ENCODE data around the gene TNS1. TPM values are rescaled to one million over a fixed set of nuclear protein-coding genes. Genes with fewer than 3 reads are reported as not detected.

The TNS1 gene
- total and polyA plus RNA-seq, 2 experiments from 2014 or later: 16.2 to 27.6 TPM

GRCh38 chr2:217801711-217802110 is 201.1 kb downstream of the TNS1 start:
- no peaks in the 10 kb centered on the region for H3K9me2 ChIP-seq (replicated peaks; ENCODE audit: insufficient read depth)
- H4K20me1 ChIP-seq (ENCODE audit: insufficient read depth, poor library complexity, severe bottlenecking): no peaks in the 10 kb centered on the region
- H3K36me3 ChIP-seq (replicated peaks; ENCODE audit: insufficient read depth, low read depth): no peaks in the 10 kb centered on the region
- H3K27ac ChIP-seq: no peak overlapping the region
- no peaks in the 10 kb centered on the region for H3K9me3 ChIP-seq (ENCODE audit: low read depth)
- H2AFZ ChIP-seq: no peak overlapping the region
- DNase-seq (ENCODE audit: low spot score): no peak
- H3K79me2 ChIP-seq: no peaks in the 10 kb centered on the region
- TF ChIP-seq EZH2phosphoT487 (IDR thresholded peaks at IDR 0.05; ENCODE audit: low read depth, severe bottlenecking, unreplicated experiment) (no peak), EZH2 (IDR thresholded peaks at IDR 0.05; ENCODE audit: borderline replicate concordance) (no peak)
- TF ChIP-seq, protein P1, sequence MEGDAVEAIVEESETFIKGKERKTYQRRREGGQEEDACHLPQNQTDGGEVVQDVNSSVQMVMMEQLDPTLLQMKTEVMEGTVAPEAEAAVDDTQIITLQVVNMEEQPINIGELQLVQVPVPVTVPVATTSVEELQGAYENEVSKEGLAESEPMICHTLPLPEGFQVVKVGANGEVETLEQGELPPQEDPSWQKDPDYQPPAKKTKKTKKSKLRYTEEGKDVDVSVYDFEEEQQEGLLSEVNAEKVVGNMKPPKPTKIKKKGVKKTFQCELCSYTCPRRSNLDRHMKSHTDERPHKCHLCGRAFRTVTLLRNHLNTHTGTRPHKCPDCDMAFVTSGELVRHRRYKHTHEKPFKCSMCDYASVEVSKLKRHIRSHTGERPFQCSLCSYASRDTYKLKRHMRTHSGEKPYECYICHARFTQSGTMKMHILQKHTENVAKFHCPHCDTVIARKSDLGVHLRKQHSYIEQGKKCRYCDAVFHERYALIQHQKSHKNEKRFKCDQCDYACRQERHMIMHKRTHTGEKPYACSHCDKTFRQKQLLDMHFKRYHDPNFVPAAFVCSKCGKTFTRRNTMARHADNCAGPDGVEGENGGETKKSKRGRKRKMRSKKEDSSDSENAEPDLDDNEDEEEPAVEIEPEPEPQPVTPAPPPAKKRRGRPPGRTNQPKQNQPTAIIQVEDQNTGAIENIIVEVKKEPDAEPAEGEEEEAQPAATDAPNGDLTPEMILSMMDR (IDR thresholded peaks at IDR 0.05; ENCODE audit: poor library complexity): no peak
- no peaks in the 10 kb centered on the region for H3K4me1 ChIP-seq (ENCODE audit: insufficient read depth)
- WGBS (ENCODE audit: low lambda C conversion rate, missing lambda C conversion rate): 87% methylated on average over 8 of the region's 8 CpGs
- no peak overlapping the region for H3K4me3 ChIP-seq
- H3K27me3 ChIP-seq: no peaks in the 10 kb centered on the region
- H3K4me2 ChIP-seq: no peak overlapping the region

DNA sequence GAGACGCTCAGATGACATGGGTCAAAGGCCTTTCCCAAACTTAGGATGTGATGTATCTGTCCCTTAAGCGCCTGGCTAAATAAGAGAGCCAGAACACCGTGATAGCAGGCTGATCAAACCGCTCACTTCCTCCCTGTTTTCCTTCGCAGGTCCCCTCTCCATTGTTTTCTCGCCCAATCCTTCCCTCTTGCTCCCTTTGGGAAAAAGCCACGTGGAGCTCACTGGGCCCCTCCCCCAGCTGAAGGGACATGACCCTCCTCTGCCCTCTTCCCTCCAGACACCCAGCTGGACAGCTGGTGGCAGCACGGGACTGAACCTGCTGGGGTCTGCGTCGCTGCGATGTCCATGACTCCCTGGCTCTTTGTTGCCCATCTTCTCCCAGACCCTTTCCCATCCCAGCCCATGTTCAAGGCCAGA is 201.7 kb downstream of the TNS1 start:
- no peaks in the 10 kb centered on the region for H3K36me3 ChIP-seq (replicated peaks; ENCODE audit: insufficient read depth, low read depth)
- no peak overlapping the region for H3K4me3 ChIP-seq
- H3K4me1 ChIP-seq (ENCODE audit: insufficient read depth): no peaks in the 10 kb centered on the region
- H2AFZ ChIP-seq: no peak overlapping the region
- H3K79me2 ChIP-seq: no peaks in the 10 kb centered on the region
- H3K9me2 ChIP-seq (replicated peaks; ENCODE audit: insufficient read depth): no peaks in the 10 kb centered on the region
- TF ChIP-seq, protein P1 (IDR thresholded peaks at IDR 0.05; ENCODE audit: poor library complexity): no peak
- TF ChIP-seq EZH2 (IDR thresholded peaks at IDR 0.05; ENCODE audit: borderline replicate concordance): no peak
- no peaks in the 10 kb centered on the region for H3K27me3 ChIP-seq
- no peaks in the 10 kb centered on the region for H4K20me1 ChIP-seq (ENCODE audit: insufficient read depth, poor library complexity, severe bottlenecking)
- DNase-seq (ENCODE audit: low spot score): no peak
- H3K4me2 ChIP-seq: no peak overlapping the region
- H3K9me3 ChIP-seq (ENCODE audit: low read depth): no peaks in the 10 kb centered on the region
- 74% methylated on average over 11 of the region's 11 CpGs for WGBS (ENCODE audit: low lambda C conversion rate, missing lambda C conversion rate)
- H3K27ac ChIP-seq: no peak overlapping the region

DNA sequence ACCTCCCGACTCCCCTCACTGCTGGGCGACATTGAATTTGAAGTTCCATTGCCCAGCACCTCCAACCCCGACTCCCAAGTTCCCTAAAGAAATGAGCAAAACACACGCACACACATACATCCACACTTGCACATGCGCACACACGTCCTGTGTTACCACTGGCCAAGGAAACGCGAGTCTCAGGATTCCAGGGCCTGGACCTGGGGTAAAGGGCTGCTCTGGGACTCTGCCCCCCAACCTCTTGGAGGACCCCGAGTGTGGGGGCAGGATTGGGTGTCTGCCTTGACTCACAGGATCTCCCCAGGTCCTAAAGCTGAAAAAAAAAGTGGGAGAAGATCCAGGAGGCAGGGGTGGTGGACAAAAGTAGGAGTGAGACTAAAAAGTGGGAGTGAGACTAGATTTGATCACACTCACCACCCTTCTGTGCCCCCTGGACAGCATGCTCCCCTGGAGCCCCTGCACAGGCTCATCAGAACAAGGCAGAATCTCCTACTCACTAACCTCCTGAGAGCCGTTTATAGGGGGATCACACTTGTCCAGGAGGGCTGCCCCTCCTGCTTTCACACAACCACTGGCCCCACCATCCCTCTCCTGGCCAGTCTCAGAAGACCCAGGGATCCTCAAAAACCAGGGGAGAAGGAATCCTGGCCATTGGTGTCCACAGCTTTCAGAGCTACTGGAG is 202.2 kb downstream of the TNS1 start:
- no peak for DNase-seq (ENCODE audit: low spot score)
- no peaks in the 10 kb centered on the region for H3K27me3 ChIP-seq
- H3K36me3 ChIP-seq (replicated peaks; ENCODE audit: insufficient read depth, low read depth): no peaks in the 10 kb centered on the region
- H2AFZ ChIP-seq: no peak overlapping the region
- TF ChIP-seq EZH2 (IDR thresholded peaks at IDR 0.05; ENCODE audit: borderline replicate concordance): no peak
- TF ChIP-seq, protein P1 (IDR thresholded peaks at IDR 0.05; ENCODE audit: poor library complexity): no peak
- no peak for TF ChIP-seq EZH2phosphoT487 (IDR thresholded peaks at IDR 0.05; ENCODE audit: low read depth, severe bottlenecking, unreplicated experiment)
- H3K4me1 ChIP-seq (ENCODE audit: insufficient read depth): no peaks in the 10 kb centered on the region
- no peaks in the 10 kb centered on the region for H3K79me2 ChIP-seq
- H3K4me2 ChIP-seq: no peak overlapping the region
- H3K4me3 ChIP-seq: no peak overlapping the region
- no peaks in the 10 kb centered on the region for H4K20me1 ChIP-seq (ENCODE audit: insufficient read depth, poor library complexity, severe bottlenecking)
- no peak overlapping the region for H3K27ac ChIP-seq
- H3K9me2 ChIP-seq (replicated peaks; ENCODE audit: insufficient read depth): no peaks in the 10 kb centered on the region
- no peaks in the 10 kb centered on the region for H3K9me3 ChIP-seq (ENCODE audit: low read depth)
- WGBS (ENCODE audit: low lambda C conversion rate, missing lambda C conversion rate): 93% methylated on average over 10 of the region's 10 CpGs

All from hepatocyte (in vitro differentiated cells).